GM21576 (cell line): ENCODE measurements around the gene DRC3.
"Not testable (repeated sequence)": the region's sequence is repeated elsewhere in the genome, so short reads cannot be mapped to it uniquely, and the experiment has no call there.

Experiments used
- ATAC-seq: cut with Tn5 transposase; IDR thresholded peaks from one replicate; pipeline ENCODE4 v1.9.1; 2021; ENCODE audit warnings: mild to moderate bottlenecking, moderate library complexity; ENCODE audit not compliant: unreplicated experiment

Gene DRC3, protein sequence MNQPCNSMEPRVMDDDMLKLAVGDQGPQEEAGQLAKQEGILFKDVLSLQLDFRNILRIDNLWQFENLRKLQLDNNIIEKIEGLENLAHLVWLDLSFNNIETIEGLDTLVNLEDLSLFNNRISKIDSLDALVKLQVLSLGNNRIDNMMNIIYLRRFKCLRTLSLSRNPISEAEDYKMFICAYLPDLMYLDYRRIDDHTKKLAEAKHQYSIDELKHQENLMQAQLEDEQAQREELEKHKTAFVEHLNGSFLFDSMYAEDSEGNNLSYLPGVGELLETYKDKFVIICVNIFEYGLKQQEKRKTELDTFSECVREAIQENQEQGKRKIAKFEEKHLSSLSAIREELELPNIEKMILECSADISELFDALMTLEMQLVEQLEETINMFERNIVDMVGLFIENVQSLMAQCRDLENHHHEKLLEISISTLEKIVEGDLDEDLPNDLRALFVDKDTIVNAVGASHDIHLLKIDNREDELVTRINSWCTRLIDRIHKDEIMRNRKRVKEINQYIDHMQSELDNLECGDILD

DNA sequence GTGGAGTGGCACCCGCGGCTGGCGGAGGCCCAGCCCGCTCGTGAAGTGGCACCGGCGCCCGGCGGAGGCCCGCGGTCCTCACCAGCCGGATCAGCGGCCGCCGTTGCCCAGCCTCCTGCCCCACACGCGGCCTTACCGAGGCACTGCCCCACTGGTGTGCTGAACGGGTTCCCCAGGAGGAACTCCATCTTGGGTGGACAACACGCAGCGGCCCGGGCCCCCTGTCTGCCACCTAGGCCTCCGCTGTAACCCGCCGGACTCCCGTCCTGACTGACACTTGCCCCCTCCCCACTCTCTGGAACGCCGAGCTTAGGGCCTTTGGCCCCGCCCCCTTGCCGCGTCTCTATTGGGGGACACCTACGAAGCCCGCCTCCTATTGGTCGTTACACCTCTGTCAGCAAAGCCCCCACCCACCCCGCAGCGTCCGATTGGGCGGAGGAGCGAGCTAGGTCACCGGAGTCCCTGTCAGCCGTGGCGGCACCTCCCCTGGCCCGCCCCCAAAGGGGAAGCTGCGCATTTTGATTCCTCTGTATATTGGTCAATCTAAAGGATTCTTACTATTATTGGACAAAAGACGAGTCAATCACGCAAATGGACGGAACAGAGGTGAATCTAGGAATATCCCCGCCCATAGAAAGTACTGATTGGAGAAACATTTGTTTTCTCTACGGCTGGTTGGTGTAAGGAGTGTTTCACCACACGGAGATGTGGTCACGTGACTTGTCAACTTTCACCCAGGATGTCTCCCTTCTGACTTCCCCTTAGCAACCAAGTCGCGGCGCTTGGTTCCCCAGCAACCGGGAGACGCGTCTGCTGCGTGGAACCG lies at the start of gene DRC3, which contains the start of gene TOM1L2:
Gene DRC3, plus strand, starts transcription at position 737 of the 826 bp plus-strand sequence. CDS start 4,737 bp downstream, outside the sequence.
Gene TOM1L2, minus strand, starts transcription at position 275 of the 826 bp plus-strand sequence. Its CDS starts 87 bp downstream, at position 188.
- peak; percentile 96 for ATAC-seq

GRCh38 chr17:17924131-17924856 lies 48.4 kb upstream of the DRC3 start:
- ATAC-seq, result no peak

GRCh38 chr17:17924857-17925250 lies 47.8 kb upstream of the DRC3 start:
- no peak for ATAC-seq

DNA sequence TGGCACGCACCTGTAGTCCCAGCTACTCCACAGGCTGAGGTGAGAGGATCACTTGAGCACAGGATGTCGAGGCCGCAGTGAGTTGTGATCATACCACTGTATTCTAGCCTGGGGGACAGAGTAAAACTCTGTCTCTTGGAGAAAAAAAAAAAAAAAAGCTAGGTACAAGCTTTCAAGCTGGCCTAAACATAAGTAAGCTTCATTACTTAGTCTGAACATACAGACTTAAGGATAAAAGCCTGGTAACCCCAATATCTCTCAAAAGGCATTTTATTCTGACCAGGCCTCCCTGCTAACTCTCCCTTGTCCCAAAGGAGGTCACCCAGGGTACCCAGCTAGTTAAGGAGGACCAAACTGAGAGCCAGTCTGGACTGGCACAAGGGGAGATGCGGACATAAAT lies 46.6 kb upstream of the DRC3 start:
- ATAC-seq, result no peak

GRCh38 chr17:17926840-17927449 lies 45.7 kb upstream of the DRC3 start:
- ATAC-seq, result no peak

DNA sequence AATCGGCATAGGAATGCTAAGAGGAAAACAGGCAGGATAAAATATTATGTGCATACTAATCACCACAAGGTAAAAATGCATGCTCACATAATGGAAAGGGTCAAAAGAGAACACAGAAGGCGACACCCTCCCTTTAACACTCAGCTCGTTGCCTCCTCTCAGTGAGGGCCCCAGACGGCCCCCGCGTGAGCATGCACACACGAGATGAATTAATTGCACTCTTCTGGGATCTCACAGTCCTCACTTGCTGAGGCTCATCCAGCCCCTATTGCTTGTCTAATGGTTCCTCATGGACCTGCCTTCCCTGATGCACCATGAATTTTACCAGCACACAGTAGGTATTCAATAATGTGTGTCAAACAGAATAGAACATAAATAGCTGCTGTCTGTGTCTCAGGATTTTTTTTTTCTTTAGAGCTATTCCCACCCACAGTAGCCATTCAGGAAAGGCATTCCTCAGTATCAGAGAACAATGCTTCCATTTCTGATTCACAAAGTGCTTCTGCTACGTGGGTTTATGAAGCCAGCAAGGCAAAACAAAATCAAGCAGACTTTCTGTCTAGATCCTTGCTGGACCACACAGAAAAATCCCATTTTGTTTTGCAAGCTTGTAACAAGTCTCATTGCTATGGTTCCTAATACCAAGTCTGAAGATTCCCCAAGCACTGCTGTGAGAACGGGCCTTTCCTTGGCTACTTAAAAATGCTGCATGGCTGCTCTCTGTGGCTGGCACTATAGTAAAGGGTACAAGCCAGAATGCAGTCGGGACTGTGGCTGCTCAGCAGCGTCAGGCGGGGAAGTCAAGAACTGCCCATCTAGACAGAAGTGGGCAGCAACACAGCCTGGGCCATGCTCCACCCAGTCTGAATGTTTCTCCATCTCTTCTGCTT lies 44.0 kb upstream of the DRC3 start:
- ATAC-seq, result no peak

GRCh38 chr17:17929655-17930380 lies 42.8 kb upstream of the DRC3 start:
- no peak for ATAC-seq

- no peak for ATAC-seq
Observed at GRCh38 chr17:17930674-17931073, 42.0 kb upstream of the DRC3 start.

DNA sequence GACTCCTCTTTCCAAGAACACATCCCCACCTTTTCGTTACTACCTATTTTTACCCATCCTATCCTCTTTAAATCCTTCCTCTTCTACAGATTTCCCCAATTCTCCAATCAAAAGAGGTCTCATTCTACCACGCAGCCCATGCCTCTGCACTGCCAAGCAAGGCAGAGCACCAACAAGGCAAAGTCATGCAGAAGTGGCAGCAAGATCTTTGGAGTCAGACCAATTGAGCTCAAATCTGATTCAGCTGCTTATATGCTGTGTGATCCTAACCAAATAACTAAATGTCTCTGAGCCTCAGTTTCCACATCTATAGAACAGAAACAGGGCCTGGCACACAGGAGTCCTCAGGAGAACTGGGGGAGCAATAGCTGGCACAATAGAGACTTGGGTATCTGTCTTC lies 41.5 kb upstream of the DRC3 start:
- ATAC-seq, result no peak

GRCh38 chr17:17933775-17934174 lies 38.9 kb upstream of the DRC3 start:
- ATAC-seq, result no peak

DNA sequence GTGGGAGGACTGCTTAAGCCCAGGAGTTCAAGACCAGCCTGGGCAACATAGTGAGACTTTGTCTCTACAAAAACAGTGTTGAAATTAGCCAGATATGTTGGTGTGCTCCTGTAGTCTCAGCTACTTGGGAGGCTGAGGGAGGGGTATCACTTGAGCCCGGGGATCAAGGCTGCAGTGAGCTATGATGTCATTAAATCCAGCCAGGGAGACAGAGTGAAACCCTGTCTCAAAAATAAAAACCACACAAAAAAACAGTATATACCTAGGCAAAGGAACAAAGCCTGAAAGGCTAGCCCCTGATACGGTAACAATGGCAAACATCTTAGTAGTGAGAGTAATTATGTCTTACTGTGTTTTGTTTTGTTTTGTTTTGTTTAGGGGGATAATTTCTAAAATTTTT lies 38.4 kb upstream of the DRC3 start:
- no peak for ATAC-seq

DNA sequence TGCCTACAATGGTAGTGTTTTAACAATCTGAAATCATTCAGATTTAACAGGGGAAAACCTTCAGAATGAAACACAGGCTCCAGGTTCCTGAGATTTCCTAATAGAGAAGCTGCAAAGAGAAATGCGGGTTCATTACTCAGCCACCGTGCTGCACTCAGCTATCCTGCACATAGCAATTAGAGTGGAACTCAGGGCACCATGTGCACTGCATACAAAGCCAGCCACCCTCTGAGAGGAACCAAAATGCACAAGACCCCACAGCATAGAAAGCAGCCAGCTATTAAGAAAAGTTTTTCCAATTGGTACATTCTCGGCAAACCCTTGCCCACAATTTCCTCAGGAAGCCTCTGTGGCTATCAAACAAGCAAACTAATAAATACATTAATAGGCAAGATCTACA lies 37.9 kb upstream of the DRC3 start:
- ATAC-seq, result no peak

DNA sequence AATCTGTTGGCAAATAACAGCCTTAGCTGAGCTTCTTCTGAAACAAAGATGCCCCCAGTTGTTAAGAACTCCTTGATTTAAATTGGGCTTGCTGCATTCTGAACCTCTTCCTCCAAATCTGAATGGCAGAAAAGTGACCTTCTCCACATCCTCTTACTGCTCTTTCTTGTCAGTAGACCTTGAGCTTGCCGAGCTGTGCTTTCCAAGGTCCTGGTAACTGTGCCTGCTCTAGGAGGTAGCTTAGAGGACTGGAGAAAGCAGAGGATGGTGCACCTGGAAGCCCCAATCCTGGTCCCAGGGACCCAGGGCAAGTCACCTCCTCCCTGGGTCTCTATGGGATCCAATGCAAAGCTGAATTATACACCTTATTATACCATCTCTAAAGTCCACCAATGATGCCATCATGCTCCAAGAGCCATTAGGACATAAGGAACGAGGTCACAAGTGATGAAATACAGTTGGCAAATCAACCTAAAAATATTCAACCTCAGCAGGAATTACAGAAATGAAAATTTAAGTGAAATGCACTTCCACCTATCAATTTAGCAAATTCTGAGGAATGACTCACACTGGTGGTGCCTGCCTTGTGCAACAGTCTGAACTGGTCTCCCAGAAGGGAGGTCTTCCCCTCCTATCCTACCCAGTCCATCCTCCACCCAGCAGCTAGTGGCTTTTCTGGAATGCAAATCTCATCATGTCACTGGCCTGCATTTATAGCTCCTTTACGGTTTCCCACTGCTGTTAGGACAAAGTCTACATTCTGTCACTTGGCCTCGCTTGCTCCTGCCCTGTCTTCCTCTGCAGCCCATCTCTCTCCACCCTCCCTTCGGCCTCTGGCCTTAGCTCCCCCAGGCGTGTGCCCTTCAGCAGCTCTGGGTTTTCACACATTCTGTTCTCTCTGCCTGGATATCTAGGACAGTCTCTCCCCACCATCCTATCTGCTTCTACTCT lies 37.1 kb upstream of the DRC3 start:
- no peak for ATAC-seq

- ATAC-seq, result no peak
Observed at GRCh38 chr17:17937201-17937853, 35.3 kb upstream of the DRC3 start.

- no peak for ATAC-seq
Observed at GRCh38 chr17:17937958-17938357, 34.7 kb upstream of the DRC3 start.

DNA sequence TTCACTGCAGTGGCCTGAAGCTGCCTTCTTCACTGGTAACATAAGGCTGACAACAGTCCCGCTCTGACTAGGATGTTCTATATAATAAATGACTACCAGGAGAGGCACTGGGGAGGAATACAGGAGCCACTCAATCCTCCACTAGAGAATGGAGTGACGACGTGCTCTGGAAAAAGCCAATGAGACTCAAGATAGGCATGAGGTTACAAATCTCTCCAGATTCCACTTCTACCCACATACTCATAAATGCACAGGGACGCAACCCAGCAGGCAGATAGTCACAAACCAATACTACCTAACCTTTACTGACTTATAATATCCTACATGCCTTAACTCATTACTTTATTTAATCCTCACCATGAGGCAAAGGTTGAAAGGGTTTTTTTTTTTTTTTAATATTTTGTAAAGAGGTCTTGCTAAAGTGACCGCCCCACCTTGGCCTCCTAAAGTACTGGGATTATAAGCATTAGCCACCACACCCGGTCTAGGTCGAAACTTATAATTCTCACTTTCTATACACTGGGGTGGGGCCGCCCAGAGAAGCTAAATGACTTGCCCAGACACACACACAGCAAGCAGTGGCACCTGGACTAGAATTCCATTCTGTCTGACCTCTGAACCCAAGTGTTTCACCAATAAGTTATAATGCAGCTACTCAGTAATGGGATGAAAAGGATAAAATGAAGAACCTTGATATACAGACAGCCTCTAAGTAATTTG lies 34.1 kb upstream of the DRC3 start:
- ATAC-seq, result no peak

DNA sequence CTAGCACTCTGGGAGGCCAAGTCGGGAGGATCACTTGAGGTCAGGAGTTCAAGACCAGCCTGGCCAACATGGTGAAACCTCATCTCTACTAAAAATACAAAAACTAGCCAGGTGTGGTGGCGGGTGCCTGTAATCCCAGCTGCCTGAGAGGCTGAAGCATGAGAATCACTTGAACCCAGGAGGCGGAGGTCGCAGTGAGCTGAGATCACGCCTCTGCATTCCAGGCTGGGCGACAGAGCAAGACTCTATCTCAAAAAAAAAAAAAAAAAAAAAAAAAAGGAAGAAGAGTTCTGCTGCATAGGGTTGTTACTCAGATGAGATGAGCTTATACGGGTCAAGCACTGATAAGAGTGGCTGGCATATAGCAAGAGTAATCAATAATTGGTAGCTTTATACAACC lies 32.7 kb upstream of the DRC3 start:
- ATAC-seq, result not testable (repeated sequence)
